ENCODE data around the gene SRSF3.
"Not testable (repeated sequence)": the region's sequence is repeated elsewhere in the genome, so short reads cannot be mapped to it uniquely, and the experiment has no call there.

SRSF3 gene

DNA sequence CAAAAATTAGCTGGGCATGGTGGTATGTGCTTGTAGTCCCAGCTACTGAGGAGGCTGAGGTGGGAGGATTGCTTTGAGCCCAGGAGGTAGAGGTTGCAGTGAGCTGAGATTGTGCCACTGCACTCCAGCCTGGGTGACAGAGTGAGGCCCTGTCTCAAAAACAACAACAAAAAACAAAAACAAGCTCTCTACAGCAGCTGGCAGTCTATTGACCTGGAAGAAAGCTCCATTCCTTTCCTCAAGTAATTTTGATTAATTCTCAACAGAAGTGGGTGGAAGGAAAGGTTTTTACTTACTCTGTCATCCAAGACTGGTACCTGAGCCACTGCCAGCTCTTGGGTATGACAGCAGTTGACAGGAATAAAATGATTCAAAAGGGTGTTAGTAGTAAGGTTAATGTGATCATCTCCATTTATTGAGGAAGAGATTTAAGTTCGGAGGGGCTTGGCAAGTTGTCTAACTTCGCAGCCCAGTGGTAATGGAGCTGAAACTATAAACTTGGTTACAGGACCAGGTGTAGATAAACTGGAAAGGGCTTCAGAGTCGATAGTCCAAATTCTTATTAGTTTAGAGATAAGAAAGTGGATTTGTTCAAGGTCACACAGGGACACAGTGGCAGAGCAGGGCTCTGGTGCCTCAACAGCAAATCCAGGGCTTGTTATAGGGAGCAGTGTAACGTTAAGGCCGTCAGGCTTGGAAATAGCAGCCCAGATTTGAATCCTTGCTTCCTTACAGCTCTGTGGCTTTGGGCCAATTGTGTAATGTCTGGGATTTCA lies 14.8 kb downstream of the SRSF3 start:
- peak overlapping the region; percentile 43 for H3K27ac ChIP-seq
- H3K4me3 ChIP-seq (ENCODE audit: low read depth, low read length): no peak overlapping the region
- TF ChIP-seq, protein P1, sequence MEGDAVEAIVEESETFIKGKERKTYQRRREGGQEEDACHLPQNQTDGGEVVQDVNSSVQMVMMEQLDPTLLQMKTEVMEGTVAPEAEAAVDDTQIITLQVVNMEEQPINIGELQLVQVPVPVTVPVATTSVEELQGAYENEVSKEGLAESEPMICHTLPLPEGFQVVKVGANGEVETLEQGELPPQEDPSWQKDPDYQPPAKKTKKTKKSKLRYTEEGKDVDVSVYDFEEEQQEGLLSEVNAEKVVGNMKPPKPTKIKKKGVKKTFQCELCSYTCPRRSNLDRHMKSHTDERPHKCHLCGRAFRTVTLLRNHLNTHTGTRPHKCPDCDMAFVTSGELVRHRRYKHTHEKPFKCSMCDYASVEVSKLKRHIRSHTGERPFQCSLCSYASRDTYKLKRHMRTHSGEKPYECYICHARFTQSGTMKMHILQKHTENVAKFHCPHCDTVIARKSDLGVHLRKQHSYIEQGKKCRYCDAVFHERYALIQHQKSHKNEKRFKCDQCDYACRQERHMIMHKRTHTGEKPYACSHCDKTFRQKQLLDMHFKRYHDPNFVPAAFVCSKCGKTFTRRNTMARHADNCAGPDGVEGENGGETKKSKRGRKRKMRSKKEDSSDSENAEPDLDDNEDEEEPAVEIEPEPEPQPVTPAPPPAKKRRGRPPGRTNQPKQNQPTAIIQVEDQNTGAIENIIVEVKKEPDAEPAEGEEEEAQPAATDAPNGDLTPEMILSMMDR (IDR thresholded peaks at IDR 0.05; ENCODE audit: low read depth, low read length): no peak
- H3K9me3 ChIP-seq (ENCODE audit: severe bottlenecking): no peaks in the 10 kb centered on the region
- peaks cover 97% of the 10 kb centered on the region for H3K36me3 ChIP-seq
- H3K27me3 ChIP-seq (ENCODE audit: insufficient read depth, low read depth, severe bottlenecking): no peaks in the 10 kb centered on the region
- DNase-seq: peak; percentile 41

DNA sequence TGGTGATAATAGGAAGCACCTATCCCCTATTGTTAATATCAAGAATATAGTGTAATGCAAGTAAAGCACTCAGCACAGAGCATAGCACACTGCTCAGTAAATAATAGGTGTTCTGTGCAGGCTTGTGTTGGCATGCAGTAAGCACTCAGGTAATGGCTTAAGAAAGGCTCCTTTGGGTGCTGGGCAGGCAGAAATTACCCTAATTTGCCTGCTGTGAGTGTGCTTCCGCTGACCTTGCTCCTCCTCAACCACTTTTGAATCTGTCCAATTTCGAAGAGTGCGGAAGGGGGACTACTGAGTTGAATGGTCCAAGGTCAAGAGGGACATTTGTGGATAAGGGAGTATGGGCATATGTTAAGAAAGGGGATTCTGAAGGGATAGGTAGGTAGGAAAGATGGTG lies 15.4 kb downstream of the SRSF3 start:
- DNase-seq: no peak
- Histone ChIP-seq H3K36me3 (peaks cover 97% of the 10 kb centered on the region), H3K27me3 (ENCODE audit: insufficient read depth, low read depth, severe bottlenecking) (no peaks in the 10 kb centered on the region), H3K27ac (peak overlapping the region; percentile 43), H3K9me3 (ENCODE audit: severe bottlenecking) (no peaks in the 10 kb centered on the region), H3K4me3 (ENCODE audit: low read depth, low read length) (no peak overlapping the region)
- TF ChIP-seq, protein P1 (IDR thresholded peaks at IDR 0.05; ENCODE audit: low read depth, low read length): no peak

DNA sequence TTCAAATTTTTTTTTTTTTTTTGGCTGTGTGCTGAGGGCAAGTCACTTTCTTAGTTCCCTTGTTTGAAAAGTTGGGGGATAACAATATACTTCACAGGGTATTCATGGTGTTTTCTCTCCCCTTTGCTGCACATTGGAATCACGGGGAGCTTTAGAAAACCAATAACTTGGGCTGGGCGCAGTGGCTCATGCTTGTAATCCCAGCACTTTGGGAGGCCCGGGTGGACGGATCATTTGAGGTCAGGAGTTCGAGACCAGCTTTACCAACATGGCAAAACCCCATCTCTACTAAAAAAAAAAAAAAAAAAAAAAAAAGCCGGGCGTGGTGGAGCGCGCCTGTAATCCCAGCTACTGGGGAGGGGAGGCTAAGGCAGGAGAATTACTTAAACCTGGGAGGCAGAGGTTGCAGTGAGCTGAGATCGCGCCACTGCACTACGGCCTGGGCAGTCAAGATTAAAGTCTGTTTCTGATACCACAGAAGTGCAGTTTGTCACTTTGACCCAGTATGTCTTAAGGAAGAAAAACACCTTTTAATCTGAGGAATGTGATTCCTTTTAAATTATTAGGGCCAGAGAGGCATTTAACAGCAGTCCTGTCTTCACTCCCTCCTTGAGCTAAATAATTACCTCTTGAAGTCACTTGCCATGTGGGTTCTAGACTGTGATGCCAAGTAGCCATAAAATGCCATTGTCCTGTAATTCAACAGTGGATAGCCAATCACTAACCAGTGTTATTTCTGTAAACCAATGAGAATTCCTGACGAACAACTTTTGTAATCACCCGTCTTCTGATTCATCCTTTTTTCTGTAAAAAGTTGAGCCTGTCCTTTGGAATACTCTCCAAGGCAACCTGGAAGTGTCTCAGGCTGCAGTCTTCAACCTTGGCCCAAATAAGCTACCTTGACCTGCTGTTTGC lies 16.1 kb downstream of the SRSF3 start:
- DNase-seq: no peak
- TF ChIP-seq, protein P1 (IDR thresholded peaks at IDR 0.05; ENCODE audit: low read depth, low read length): no peak
- Histone ChIP-seq H3K9me3 (ENCODE audit: severe bottlenecking) (no peaks in the 10 kb centered on the region), H3K36me3 (peaks cover 96% of the 10 kb centered on the region), H3K27ac (no peak overlapping the region), H3K4me3 (ENCODE audit: low read depth, low read length) (no peak overlapping the region), H3K27me3 (ENCODE audit: insufficient read depth, low read depth, severe bottlenecking) (no peaks in the 10 kb centered on the region)

DNA sequence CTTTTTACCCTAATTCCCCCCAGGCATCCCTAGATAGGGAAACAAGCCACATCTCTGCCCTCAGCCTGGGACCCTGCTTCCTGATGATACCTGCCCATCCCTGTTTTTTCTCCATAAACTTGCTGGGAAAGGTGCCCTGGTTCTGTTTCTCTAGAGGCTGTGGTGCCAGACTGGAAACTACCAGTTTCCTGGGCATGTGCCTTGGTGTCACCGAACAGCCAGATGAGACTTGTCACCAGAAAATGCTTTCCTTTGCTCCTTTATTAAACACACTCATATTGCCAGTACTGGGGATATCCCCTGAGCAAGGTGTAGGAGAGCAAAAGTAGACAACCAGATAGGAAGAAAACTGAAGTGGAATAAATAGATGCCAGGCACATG lies 16.8 kb downstream of the SRSF3 start:
- H3K27ac ChIP-seq: no peak overlapping the region
- no peaks in the 10 kb centered on the region for H3K27me3 ChIP-seq (ENCODE audit: insufficient read depth, low read depth, severe bottlenecking)
- DNase-seq: no peak
- no peak overlapping the region for H3K4me3 ChIP-seq (ENCODE audit: low read depth, low read length)
- H3K36me3 ChIP-seq: peaks cover 94% of the 10 kb centered on the region
- no peaks in the 10 kb centered on the region for H3K9me3 ChIP-seq (ENCODE audit: severe bottlenecking)
- TF ChIP-seq, protein P1 (IDR thresholded peaks at IDR 0.05; ENCODE audit: low read depth, low read length): no peak

DNA sequence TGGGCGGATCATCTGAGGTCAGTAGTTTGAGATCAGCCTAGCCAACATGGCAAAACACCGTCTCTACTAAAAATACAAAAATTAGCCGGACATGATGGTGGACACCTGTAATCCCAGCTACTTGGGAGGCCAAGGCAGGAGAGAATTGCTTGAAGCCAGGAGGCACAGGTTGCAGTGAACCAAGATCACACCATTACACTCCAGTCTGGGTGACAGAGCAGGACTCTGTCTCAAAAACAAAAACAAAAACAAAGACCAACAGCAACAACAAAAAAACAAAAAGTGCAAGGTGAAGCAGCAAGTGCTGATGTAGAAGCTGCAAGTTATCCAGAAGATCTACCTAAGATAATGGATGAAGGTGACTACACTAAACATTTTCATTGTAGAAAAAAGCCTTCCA lies 17.5 kb downstream of the SRSF3 start:
- not testable (repeated sequence) for DNase-seq; H3K27me3 ChIP-seq (ENCODE audit: insufficient read depth, low read depth, severe bottlenecking); H3K9me3 ChIP-seq (ENCODE audit: severe bottlenecking); H3K27ac ChIP-seq; H3K4me3 ChIP-seq (ENCODE audit: low read depth, low read length)
- peaks cover 93% of the 10 kb centered on the region for H3K36me3 ChIP-seq

DNA sequence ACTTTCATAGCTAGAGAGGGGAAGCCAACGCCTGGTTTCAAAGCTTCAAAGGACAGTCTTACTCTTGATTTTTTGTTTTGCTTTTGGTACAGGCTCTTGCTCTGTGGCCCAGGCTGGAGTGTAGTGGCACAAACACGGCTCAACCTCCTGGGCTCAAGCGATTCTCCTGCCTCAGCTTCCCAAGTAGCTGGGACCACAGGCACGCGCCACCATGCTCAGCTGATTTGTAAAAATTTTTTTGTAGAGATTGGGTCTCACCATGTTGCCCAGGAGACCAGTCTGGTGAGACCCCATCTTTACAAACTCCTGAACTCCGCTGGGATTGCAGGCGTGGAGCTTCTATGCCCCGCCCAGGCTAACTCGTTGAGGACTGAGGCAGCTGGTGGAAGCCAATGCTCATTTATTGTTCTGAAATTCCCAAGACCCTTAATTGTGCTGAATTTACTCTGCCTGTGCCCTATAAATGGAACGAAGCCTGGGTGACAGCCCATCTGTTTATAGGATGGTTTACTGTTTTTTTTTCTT lies 18.0 kb downstream of the SRSF3 start:
- no peak for DNase-seq
- TF ChIP-seq, protein P1 (IDR thresholded peaks at IDR 0.05; ENCODE audit: low read depth, low read length): no peak
- Histone ChIP-seq H3K36me3 (peaks cover 91% of the 10 kb centered on the region), H3K4me3 (ENCODE audit: low read depth, low read length) (no peak overlapping the region), H3K27me3 (ENCODE audit: insufficient read depth, low read depth, severe bottlenecking) (no peaks in the 10 kb centered on the region), H3K9me3 (ENCODE audit: severe bottlenecking) (no peaks in the 10 kb centered on the region), H3K27ac (no peak overlapping the region)

Measured in WERI-Rb-1 (cell line).